ENCODE results near the gene DNAI2.

The DNAI2 gene

GRCh38 chr17:74303305-74303704 is 29.3 kb downstream of the DNAI2 start:
- no peaks in the 10 kb centered on the region for H3K9me3 ChIP-seq (ENCODE audit: control insufficient read depth, insufficient read depth, low read length)
- H3K36me3 ChIP-seq (ENCODE audit: control insufficient read depth, insufficient read depth, low read length), result no peaks in the 10 kb centered on the region
- no CpG with 5 or more reads among the region's 8 CpGs for WGBS (ENCODE audit: insufficient coverage, insufficient read length)
- H3K4me3 ChIP-seq (ENCODE audit: low read length), result no peak overlapping the region
- no peak for DNase-seq (ENCODE audit: low read depth, low spot score)
- no peak overlapping the region for H3K27ac ChIP-seq (ENCODE audit: low read length)
- H3K4me1 ChIP-seq (ENCODE audit: control insufficient read depth, insufficient read depth, low read length), result no peaks in the 10 kb centered on the region
- H3K27me3 ChIP-seq (ENCODE audit: control insufficient read depth, insufficient read depth, low read length), result no peaks in the 10 kb centered on the region

DNA sequence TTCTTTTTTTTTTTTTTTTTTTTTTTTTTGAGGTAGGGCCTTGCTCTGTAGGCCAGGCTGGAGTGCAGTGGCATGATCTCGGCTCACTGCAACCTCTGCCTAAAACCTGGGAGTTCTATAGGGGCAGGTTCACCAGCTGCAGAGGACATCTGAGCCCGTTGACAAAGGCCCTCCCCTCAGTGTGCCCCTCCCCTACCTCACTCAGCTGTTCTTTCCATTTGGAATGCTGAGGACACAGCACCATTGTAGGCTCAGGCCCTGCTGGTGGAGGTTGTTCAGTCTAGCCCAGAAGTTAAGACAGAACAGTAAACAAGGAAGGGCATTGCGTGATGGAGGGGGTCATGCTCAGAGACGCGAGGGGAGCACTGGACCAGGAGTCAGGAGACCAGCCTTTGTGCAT is 30.1 kb downstream of the DNAI2 start:
- no peak for DNase-seq (ENCODE audit: low read depth, low spot score)
- Histone ChIP-seq H3K9me3 (ENCODE audit: control insufficient read depth, insufficient read depth, low read length) (no peaks in the 10 kb centered on the region), H3K27me3 (ENCODE audit: control insufficient read depth, insufficient read depth, low read length) (no peaks in the 10 kb centered on the region), H3K27ac (ENCODE audit: low read length) (no peak overlapping the region), H3K4me3 (ENCODE audit: low read length) (no peak overlapping the region), H3K36me3 (ENCODE audit: control insufficient read depth, insufficient read depth, low read length) (no peaks in the 10 kb centered on the region), H3K4me1 (ENCODE audit: control insufficient read depth, insufficient read depth, low read length) (no peaks in the 10 kb centered on the region)
- WGBS (ENCODE audit: insufficient coverage, insufficient read length), result no CpG with 5 or more reads among the region's 5 CpGs

- Histone ChIP-seq H3K9me3 (ENCODE audit: control insufficient read depth, insufficient read depth, low read length) (no peaks in the 10 kb centered on the region), H3K27me3 (ENCODE audit: control insufficient read depth, insufficient read depth, low read length) (no peaks in the 10 kb centered on the region), H3K27ac (ENCODE audit: low read length) (no peak overlapping the region), H3K4me1 (ENCODE audit: control insufficient read depth, insufficient read depth, low read length) (no peaks in the 10 kb centered on the region; the same call in 1 of the 2 replicates), H3K4me3 (ENCODE audit: low read length) (no peak overlapping the region), H3K36me3 (ENCODE audit: control insufficient read depth, insufficient read depth, low read length) (no peaks in the 10 kb centered on the region)
- no peak for DNase-seq (ENCODE audit: low read depth, low spot score)
- WGBS (ENCODE audit: insufficient coverage, insufficient read length), result no CpG with 5 or more reads among the region's 10 CpGs
Measured at GRCh38 chr17:74305865-74306654, 32.0 kb downstream of the DNAI2 start.

- Histone ChIP-seq H3K4me1 (ENCODE audit: control insufficient read depth, insufficient read depth, low read length) (no peaks in the 10 kb centered on the region; the same call in 1 of the 2 replicates), H3K36me3 (ENCODE audit: control insufficient read depth, insufficient read depth, low read length) (no peaks in the 10 kb centered on the region), H3K9me3 (ENCODE audit: control insufficient read depth, insufficient read depth, low read length) (no peaks in the 10 kb centered on the region; the same call in 1 of the 2 replicates), H3K27ac (ENCODE audit: low read length) (no peak overlapping the region), H3K27me3 (ENCODE audit: control insufficient read depth, insufficient read depth, low read length) (no peaks in the 10 kb centered on the region), H3K4me3 (ENCODE audit: low read length) (no peak overlapping the region)
- WGBS (ENCODE audit: insufficient coverage, insufficient read length), result no CpG with 5 or more reads among the region's 15 CpGs
- DNase-seq (ENCODE audit: low read depth, low spot score), result no peak
Measured at GRCh38 chr17:74307984-74308773, 34.1 kb downstream of the DNAI2 start.

DNA sequence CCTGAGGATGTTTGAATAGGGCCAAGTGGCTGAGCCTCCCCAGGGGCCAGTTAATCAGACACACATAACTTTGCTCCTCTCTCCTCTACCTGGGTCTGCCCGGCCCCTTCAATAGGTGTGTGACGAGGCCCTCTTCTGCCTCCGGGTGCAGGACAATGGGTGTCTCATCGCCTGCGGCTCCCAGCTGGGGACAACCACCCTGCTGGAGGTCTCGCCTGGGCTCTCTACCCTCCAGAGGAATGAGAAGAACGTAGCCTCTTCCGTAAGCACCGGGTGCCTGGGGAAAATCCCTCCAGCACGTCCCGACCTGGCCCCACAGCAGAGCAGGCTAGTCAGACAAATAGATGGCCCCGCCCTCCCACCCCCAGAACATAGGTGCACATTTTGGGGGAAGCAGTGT is 35.9 kb downstream of the DNAI2 start:
- no CpG with 5 or more reads among the region's 12 CpGs for WGBS (ENCODE audit: insufficient coverage, insufficient read length)
- Histone ChIP-seq H3K27me3 (ENCODE audit: control insufficient read depth, insufficient read depth, low read length) (no peaks in the 10 kb centered on the region), H3K4me1 (ENCODE audit: control insufficient read depth, insufficient read depth, low read length) (no peaks in the 10 kb centered on the region; the same call in 1 of the 2 replicates), H3K9me3 (ENCODE audit: control insufficient read depth, insufficient read depth, low read length) (no peaks in the 10 kb centered on the region; the same call in 1 of the 2 replicates), H3K36me3 (ENCODE audit: control insufficient read depth, insufficient read depth, low read length) (no peaks in the 10 kb centered on the region), H3K4me3 (ENCODE audit: low read length) (no peak overlapping the region), H3K27ac (ENCODE audit: low read length) (no peak overlapping the region)
- no peak for DNase-seq (ENCODE audit: low read depth, low spot score)

DNA sequence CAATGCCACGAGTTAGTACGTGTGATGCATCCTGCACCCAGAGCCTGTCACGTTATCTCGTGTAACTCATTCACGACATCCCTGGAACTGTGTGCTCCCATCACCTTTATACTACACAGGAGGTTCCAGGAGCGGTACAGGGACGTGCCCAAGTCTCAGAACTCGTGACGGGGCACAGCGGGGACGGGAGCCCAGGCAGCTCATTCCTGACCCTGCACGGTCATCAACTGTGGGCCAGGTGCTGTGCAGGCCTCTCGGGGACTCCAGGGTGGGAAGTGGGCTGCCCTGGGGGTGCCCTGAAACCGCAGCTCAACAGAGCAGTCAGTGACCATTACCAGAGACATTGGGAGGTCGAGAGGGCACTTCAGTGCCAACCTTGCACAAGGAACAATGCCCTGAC is 40.8 kb downstream of the DNAI2 start:
- Histone ChIP-seq H3K4me1 (ENCODE audit: control insufficient read depth, insufficient read depth, low read length) (no peaks in the 10 kb centered on the region), H3K27ac (ENCODE audit: low read length) (no peak overlapping the region), H3K4me3 (ENCODE audit: low read length) (no peak overlapping the region), H3K27me3 (ENCODE audit: control insufficient read depth, insufficient read depth, low read length) (no peaks in the 10 kb centered on the region), H3K9me3 (ENCODE audit: control insufficient read depth, insufficient read depth, low read length) (no peaks in the 10 kb centered on the region; the same call in 1 of the 2 replicates), H3K36me3 (ENCODE audit: control insufficient read depth, insufficient read depth, low read length) (no peaks in the 10 kb centered on the region)
- WGBS (ENCODE audit: insufficient coverage, insufficient read length), result no CpG with 5 or more reads among the region's 15 CpGs
- DNase-seq (ENCODE audit: low read depth, low spot score), result no peak

DNA sequence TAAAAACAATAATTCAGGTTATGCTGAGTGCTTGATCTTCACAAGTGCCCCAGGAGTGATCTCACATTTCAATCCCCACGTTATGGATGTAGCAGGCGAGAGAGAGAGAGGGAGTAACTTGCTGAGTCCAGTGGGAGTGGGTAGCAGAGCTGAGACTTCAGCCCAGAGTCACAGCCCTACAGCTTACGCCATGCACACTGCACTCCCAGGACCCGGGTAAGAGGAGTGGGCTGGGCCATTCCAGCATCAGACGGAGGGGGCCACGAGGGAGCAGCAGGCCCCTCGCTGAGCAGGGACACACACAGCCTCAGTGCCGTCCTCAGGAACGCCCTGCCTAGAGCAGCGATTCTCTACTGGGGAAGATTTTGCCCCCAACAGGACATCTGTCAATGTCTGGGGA is 42.2 kb downstream of the DNAI2 start:
- Histone ChIP-seq H3K4me1 (ENCODE audit: control insufficient read depth, insufficient read depth, low read length) (no peaks in the 10 kb centered on the region), H3K27ac (ENCODE audit: low read length) (no peak overlapping the region), H3K4me3 (ENCODE audit: low read length) (no peak overlapping the region), H3K9me3 (ENCODE audit: control insufficient read depth, insufficient read depth, low read length) (no peaks in the 10 kb centered on the region; the same call in 1 of the 2 replicates), H3K27me3 (ENCODE audit: control insufficient read depth, insufficient read depth, low read length) (no peaks in the 10 kb centered on the region), H3K36me3 (ENCODE audit: control insufficient read depth, insufficient read depth, low read length) (no peaks in the 10 kb centered on the region)
- no CpG with 5 or more reads among the region's 10 CpGs for WGBS (ENCODE audit: insufficient coverage, insufficient read length)
- DNase-seq (ENCODE audit: low read depth, low spot score), result no peak

- Histone ChIP-seq H3K4me1 (ENCODE audit: control insufficient read depth, insufficient read depth, low read length) (no peaks in the 10 kb centered on the region), H3K36me3 (ENCODE audit: control insufficient read depth, insufficient read depth, low read length) (no peaks in the 10 kb centered on the region), H3K27ac (ENCODE audit: low read length) (no peak overlapping the region), H3K9me3 (ENCODE audit: control insufficient read depth, insufficient read depth, low read length) (no peaks in the 10 kb centered on the region), H3K4me3 (ENCODE audit: low read length) (no peak overlapping the region), H3K27me3 (ENCODE audit: control insufficient read depth, insufficient read depth, low read length) (no peaks in the 10 kb centered on the region)
- no peak for DNase-seq (ENCODE audit: low read depth, low spot score)
- no CpG with 5 or more reads among the region's 16 CpGs for WGBS (ENCODE audit: insufficient coverage, insufficient read length)
Measured at GRCh38 chr17:74317071-74317470, 43.0 kb downstream of the DNAI2 start.

DNA sequence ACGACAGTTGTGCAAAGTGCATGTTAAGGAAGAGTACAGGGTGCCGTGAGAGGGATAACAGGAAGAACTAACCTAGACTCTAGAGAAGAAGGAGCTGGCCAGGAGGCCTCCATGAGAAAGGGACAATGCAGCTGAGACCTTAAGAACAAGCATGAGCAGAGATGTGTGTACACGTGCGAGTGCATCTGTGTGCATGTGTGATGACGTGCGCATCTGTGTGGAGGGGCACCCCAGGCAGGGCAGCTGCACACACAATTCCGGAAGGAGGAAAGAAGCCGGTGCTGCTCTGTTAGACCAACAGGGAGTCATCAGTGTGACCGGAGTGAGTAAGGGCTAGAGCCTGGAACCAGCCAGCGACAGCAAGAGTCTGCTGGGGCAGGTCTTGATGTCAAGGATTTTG is 44.4 kb downstream of the DNAI2 start:
- no peak for DNase-seq (ENCODE audit: low read depth, low spot score)
- Histone ChIP-seq H3K4me1 (ENCODE audit: control insufficient read depth, insufficient read depth, low read length) (no peaks in the 10 kb centered on the region), H3K27me3 (ENCODE audit: control insufficient read depth, insufficient read depth, low read length) (no peaks in the 10 kb centered on the region), H3K9me3 (ENCODE audit: control insufficient read depth, insufficient read depth, low read length) (no peaks in the 10 kb centered on the region), H3K36me3 (ENCODE audit: control insufficient read depth, insufficient read depth, low read length) (no peaks in the 10 kb centered on the region), H3K4me3 (ENCODE audit: low read length) (no peak overlapping the region), H3K27ac (ENCODE audit: low read length) (no peak overlapping the region)
- no CpG with 5 or more reads among the region's 10 CpGs for WGBS (ENCODE audit: insufficient coverage, insufficient read length)

GRCh38 chr17:74324521-74324920 is 50.5 kb downstream of the DNAI2 start:
- peaks cover 7% of the 10 kb centered on the region; the same call in 1 of the 2 replicates for H3K27me3 ChIP-seq (ENCODE audit: control insufficient read depth, insufficient read depth, low read length)
- H3K4me1 ChIP-seq (ENCODE audit: control insufficient read depth, insufficient read depth, low read length), result peaks cover 4% of the 10 kb centered on the region
- WGBS (ENCODE audit: insufficient coverage, insufficient read length), result no CpG with 5 or more reads among the region's 6 CpGs

More at GRCh38 chr17:74324521-74324920, 50.5 kb downstream of the DNAI2 start:
- no peak overlapping the region for H3K27ac ChIP-seq (ENCODE audit: low read length)
- no peak for DNase-seq (ENCODE audit: low read depth, low spot score)
- no peaks in the 10 kb centered on the region for H3K36me3 ChIP-seq (ENCODE audit: control insufficient read depth, insufficient read depth, low read length)
- H3K9me3 ChIP-seq (ENCODE audit: control insufficient read depth, insufficient read depth, low read length), result no peaks in the 10 kb centered on the region
- no peak overlapping the region for H3K4me3 ChIP-seq (ENCODE audit: low read length)
